ENCODE measurements around the gene DSTN.

DNA sequence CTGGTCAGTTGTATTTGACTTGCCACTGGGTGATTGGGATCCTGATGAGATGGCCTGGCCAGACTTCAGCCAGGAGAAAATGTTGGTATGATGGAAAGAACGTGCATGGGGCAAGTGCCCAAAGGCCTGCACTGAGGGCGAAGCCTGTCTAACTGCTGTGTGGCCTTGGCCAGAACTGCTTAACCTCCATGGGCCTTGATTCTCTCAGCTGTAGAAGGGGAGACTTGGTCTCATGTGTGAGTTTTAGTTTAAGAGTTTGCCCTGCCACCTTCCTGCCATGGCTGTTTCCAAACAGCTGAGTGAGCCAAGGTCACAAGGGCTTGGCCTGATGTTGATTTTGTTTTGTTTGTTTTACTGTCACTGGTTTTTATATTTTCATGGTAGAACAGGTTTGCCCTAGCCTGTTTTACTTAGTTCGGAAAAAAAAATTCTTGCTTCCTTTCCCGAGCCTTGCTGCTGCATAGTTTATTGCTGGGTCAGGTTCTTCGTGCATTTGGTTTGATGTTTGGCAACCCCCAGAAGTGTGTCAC is 35.3 kb downstream of the DSTN start:
- TF ChIP-seq ZNF174 (CRISPR knock-in tag; IDR thresholded peaks at IDR 0.05), result no peak
- no peak for TF ChIP-seq EZH2 (IDR thresholded peaks at IDR 0.05; ENCODE audit: borderline replicate concordance, low read depth, low read length)
- TF ChIP-seq, protein P1, sequence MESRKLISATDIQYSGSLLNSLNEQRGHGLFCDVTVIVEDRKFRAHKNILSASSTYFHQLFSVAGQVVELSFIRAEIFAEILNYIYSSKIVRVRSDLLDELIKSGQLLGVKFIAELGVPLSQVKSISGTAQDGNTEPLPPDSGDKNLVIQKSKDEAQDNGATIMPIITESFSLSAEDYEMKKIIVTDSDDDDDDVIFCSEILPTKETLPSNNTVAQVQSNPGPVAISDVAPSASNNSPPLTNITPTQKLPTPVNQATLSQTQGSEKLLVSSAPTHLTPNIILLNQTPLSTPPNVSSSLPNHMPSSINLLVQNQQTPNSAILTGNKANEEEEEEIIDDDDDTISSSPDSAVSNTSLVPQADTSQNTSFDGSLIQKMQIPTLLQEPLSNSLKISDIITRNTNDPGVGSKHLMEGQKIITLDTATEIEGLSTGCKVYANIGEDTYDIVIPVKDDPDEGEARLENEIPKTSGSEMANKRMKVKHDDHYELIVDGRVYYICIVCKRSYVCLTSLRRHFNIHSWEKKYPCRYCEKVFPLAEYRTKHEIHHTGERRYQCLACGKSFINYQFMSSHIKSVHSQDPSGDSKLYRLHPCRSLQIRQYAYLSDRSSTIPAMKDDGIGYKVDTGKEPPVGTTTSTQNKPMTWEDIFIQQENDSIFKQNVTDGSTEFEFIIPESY (CRISPR knock-in tag; IDR thresholded peaks at IDR 0.05), result no peak
- TF ChIP-seq SRF (CRISPR knock-in tag; IDR thresholded peaks at IDR 0.05), result no peak
- TF ChIP-seq, protein P2, sequence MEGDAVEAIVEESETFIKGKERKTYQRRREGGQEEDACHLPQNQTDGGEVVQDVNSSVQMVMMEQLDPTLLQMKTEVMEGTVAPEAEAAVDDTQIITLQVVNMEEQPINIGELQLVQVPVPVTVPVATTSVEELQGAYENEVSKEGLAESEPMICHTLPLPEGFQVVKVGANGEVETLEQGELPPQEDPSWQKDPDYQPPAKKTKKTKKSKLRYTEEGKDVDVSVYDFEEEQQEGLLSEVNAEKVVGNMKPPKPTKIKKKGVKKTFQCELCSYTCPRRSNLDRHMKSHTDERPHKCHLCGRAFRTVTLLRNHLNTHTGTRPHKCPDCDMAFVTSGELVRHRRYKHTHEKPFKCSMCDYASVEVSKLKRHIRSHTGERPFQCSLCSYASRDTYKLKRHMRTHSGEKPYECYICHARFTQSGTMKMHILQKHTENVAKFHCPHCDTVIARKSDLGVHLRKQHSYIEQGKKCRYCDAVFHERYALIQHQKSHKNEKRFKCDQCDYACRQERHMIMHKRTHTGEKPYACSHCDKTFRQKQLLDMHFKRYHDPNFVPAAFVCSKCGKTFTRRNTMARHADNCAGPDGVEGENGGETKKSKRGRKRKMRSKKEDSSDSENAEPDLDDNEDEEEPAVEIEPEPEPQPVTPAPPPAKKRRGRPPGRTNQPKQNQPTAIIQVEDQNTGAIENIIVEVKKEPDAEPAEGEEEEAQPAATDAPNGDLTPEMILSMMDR (IDR thresholded peaks at IDR 0.05 in 2 of 3, conservative IDR thresholded peaks at IDR 0.05 in 1 of 3; ENCODE audit: insufficient read depth in 2 of 3, low read depth in 1 of 3, low read length in 3 of 3), result no peak
- no peak for TF ChIP-seq MAZ (CRISPR knock-in tag; conservative IDR thresholded peaks at IDR 0.05 in 1 of 2, IDR thresholded peaks at IDR 0.05 in 1 of 2)
- TF ChIP-seq, protein P3, sequence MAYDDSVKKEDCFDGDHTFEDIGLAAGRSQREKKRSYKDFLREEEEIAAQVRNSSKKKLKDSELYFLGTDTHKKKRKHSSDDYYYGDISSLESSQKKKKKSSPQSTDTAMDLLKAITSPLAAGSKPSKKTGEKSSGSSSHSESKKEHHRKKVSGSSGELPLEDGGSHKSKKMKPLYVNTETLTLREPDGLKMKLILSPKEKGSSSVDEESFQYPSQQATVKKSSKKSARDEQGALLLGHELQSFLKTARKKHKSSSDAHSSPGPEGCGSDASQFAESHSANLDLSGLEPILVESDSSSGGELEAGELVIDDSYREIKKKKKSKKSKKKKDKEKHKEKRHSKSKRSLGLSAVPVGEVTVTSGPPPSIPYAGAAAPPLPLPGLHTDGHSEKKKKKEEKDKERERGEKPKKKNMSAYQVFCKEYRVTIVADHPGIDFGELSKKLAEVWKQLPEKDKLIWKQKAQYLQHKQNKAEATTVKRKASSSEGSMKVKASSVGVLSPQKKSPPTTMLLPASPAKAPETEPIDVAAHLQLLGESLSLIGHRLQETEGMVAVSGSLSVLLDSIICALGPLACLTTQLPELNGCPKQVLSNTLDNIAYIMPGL (CRISPR knock-in tag; IDR thresholded peaks at IDR 0.05), result no peak
- TF ChIP-seq FOXP1 (CRISPR knock-in tag; IDR thresholded peaks at IDR 0.05), result no peak
- TF ChIP-seq SLC30A9 (CRISPR knock-in tag; IDR thresholded peaks at IDR 0.05), result no peak
- no peak for TF ChIP-seq POLR2AphosphoS5 (IDR thresholded peaks at IDR 0.05; ENCODE audit: control insufficient read depth, insufficient read depth, low read depth, low read length)
- TF ChIP-seq ELK1 (CRISPR knock-in tag; IDR thresholded peaks at IDR 0.05), result no peak
